Measurements from ENCODE around the gene ADRA1B. TPM values are rescaled to one million over a fixed set of nuclear protein-coding genes. Genes with fewer than 3 reads are reported as not detected.

Gene ADRA1B
- total and polyA plus RNA-seq, 10 of the 15 experiments (the other 5 are each of a cell fraction or from before 2014, with no cell fraction given) = 0.04 TPM; not detected in 9

DNA sequence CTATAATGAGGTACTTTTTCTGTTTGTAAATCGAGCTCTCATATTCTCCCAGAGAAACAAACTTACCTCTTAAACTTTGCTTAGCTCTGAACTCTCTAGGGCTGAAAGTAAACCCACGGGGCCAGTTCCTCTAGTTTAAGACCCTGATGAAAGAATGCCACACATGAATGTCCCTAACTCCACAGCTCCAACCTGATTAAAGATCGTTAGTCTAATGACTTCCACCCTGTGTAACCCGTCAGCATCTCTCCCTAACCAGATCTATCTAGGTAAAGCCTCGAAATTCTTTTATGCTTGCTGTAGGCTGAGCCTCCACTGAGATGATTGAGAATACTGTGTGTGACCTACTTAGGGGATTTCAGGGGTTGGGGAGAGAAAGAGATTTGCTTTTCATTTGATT, 27.0 kb downstream of the ADRA1B start:
- Histone ChIP-seq H3K4me3 (no peak overlapping the region), H4K20me1 (ENCODE audit: control insufficient read depth, insufficient read depth) (no peaks in the 10 kb centered on the region), H3K27me3 (replicated peaks in 1 of 2; ENCODE audit: control insufficient read depth in 2 of 2, insufficient read depth in 2 of 2, low read length in 1 of 2) (peaks cover 0 to 2% of the 10 kb centered on the region in 2 experiments; a peak in 1 of 4 replicates), H3K9ac (ENCODE audit: control insufficient read depth, insufficient read depth, low read length) (no peak overlapping the region), H3K4me2 (ENCODE audit: control insufficient read depth, insufficient read depth) (no peak overlapping the region), H3K27ac (ENCODE audit: control insufficient read depth, insufficient read depth) (no peak overlapping the region), H2AFZ (ENCODE audit: control insufficient read depth, low read depth, low read length) (no peak overlapping the region), H3K4me1 (ENCODE audit: control insufficient read depth, insufficient read depth, low read length) (no peaks in the 10 kb centered on the region), H3K79me2 (ENCODE audit: control insufficient read depth, insufficient read depth, low read length) (no peaks in the 10 kb centered on the region), H3K9me3 (replicated peaks; ENCODE audit: control insufficient read depth, insufficient read depth, low read length) (no peaks in the 10 kb centered on the region), H3K36me3 (ENCODE audit: control insufficient read depth in 2 of 2, insufficient read depth in 2 of 2, low read length in 1 of 2) (no peaks in the 10 kb centered on the region)
- ChIA-PET RAD21 (ENCODE audit: unreplicated experiment) (no interaction called here), CTCF (interaction anchor here (0.7 to 1.0 kb wide), 2 partner anchors 9 to 119 kb away, joined by 3 read pairs; no protein-coding TSS in a partner anchor), POLR2A (no interaction called here), SMC1A (ENCODE audit: uncharacterized antibody, unreplicated experiment) (no interaction called here)
- no TSS peak for BruUV-seq (replicated peaks)
- DNase-seq (ENCODE audit: low read depth, low spot score) (no peak), ATAC-seq (no peak; the same call in 2 of the 3 replicates), FAIRE-seq (no peak)
- no peak for TF ChIP-seq SMAD1 (IDR thresholded peaks at IDR 0.05; ENCODE audit: low read depth, partially characterized antibody)
- TF ChIP-seq TCF3 (IDR thresholded peaks at IDR 0.05; ENCODE audit: borderline replicate concordance, insufficient read depth, low read depth, low read length) = no peak
- no peak for TF ChIP-seq MTA3 (IDR thresholded peaks at IDR 0.05; ENCODE audit: borderline replicate concordance, low read length)
- TF ChIP-seq MEF2A (IDR thresholded peaks at IDR 0.05; ENCODE audit: insufficient read depth, low read depth, low read length) = no peak
- TF ChIP-seq IKZF1 (conservative IDR thresholded peaks at IDR 0.05) = no peak
- in situ Hi-C loops (cut with MboI) (no loop called here), intact Hi-C loops (cut with micrococcal nuclease; ENCODE audit: unreplicated experiment) (no loop called here)
- 14% methylated on average over 5 of the region's 5 CpGs for WGBS (ENCODE audit: insufficient coverage, insufficient replicate concordance, low lambda C conversion rate, missing lambda C conversion rate)

DNA sequence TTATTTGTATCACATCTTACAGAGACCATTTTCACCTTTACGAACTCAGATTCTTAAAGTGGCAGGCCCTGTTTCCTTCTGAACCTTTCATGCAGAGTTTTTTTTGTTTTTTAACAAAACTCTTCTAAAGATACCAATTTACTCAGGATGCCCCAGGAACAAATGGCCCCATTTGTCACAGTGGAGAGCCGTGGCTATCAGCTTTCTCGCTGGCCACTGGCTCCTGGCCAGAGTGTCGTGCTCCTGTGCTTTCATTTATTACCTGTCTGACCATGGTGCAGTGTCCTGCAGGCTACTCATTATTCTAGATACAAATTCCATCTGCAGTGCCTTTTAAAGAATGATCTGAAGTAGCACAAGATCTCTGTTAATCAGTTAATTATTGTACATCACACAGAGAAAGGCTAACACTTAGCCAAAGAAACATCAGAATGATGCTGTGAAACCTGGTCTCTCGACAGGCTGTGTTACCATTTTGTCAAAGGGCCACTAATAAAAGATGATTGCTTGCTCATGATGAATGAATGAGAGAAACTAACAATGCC, 27.8 kb downstream of the ADRA1B start:
- Histone ChIP-seq H2AFZ (ENCODE audit: control insufficient read depth, low read depth, low read length) (no peak overlapping the region), H3K4me3 (no peak overlapping the region), H3K9ac (ENCODE audit: control insufficient read depth, insufficient read depth, low read length) (no peak overlapping the region), H3K4me1 (ENCODE audit: control insufficient read depth, insufficient read depth, low read length) (no peaks in the 10 kb centered on the region), H3K9me3 (replicated peaks; ENCODE audit: control insufficient read depth, insufficient read depth, low read length) (no peaks in the 10 kb centered on the region), H3K27ac (ENCODE audit: control insufficient read depth, insufficient read depth) (no peak overlapping the region), H3K4me2 (ENCODE audit: control insufficient read depth, insufficient read depth) (no peak overlapping the region), H3K79me2 (ENCODE audit: control insufficient read depth, insufficient read depth, low read length) (no peaks in the 10 kb centered on the region), H3K27me3 (replicated peaks in 1 of 2; ENCODE audit: control insufficient read depth in 2 of 2, insufficient read depth in 2 of 2, low read length in 1 of 2) (peaks cover 0 to 2% of the 10 kb centered on the region in 2 experiments; a peak in 1 of 4 replicates), H3K36me3 (ENCODE audit: control insufficient read depth in 2 of 2, insufficient read depth in 2 of 2, low read length in 1 of 2) (no peaks in the 10 kb centered on the region), H4K20me1 (ENCODE audit: control insufficient read depth, insufficient read depth) (no peaks in the 10 kb centered on the region)
- ATAC-seq (no peak), DNase-seq (ENCODE audit: low read depth, low spot score) (no peak), FAIRE-seq (no peak)
- ChIA-PET POLR2A (no interaction called here), SMC1A (ENCODE audit: uncharacterized antibody, unreplicated experiment) (no interaction called here), CTCF (no interaction called here), RAD21 (ENCODE audit: unreplicated experiment) (no interaction called here)
- no TSS peak for BruUV-seq (replicated peaks)
- no peak for TF ChIP-seq RCOR1 (conservative IDR thresholded peaks at IDR 0.05; ENCODE audit: low read depth, low read length)
- TF ChIP-seq, protein P1, sequence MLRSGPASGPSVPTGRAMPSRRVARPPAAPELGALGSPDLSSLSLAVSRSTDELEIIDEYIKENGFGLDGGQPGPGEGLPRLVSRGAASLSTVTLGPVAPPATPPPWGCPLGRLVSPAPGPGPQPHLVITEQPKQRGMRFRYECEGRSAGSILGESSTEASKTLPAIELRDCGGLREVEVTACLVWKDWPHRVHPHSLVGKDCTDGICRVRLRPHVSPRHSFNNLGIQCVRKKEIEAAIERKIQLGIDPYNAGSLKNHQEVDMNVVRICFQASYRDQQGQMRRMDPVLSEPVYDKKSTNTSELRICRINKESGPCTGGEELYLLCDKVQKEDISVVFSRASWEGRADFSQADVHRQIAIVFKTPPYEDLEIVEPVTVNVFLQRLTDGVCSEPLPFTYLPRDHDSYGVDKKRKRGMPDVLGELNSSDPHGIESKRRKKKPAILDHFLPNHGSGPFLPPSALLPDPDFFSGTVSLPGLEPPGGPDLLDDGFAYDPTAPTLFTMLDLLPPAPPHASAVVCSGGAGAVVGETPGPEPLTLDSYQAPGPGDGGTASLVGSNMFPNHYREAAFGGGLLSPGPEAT (IDR thresholded peaks at IDR 0.05; ENCODE audit: low read depth) = no peak
- no peak for TF ChIP-seq SUPT20H (IDR thresholded peaks at IDR 0.05; ENCODE audit: borderline replicate concordance, control insufficient read depth, low read depth, low read length)
- TF ChIP-seq STAT1 (conservative IDR thresholded peaks at IDR 0.05) = no peak
- no peak for TF ChIP-seq MAX (IDR thresholded peaks at IDR 0.05; ENCODE audit: low read depth, low read length)
- WGBS (ENCODE audit: insufficient coverage, insufficient replicate concordance, low lambda C conversion rate, missing lambda C conversion rate) = 23% methylated on average over 5 of the region's 5 CpGs
- in situ Hi-C loops (cut with MboI) (no loop called here), intact Hi-C loops (cut with micrococcal nuclease; ENCODE audit: unreplicated experiment) (no loop called here)
